HG03457 (cell line): ENCODE measurements around the gene APOBEC3C.
"Not testable (repeated sequence)": the region's sequence is repeated elsewhere in the genome, so short reads cannot be mapped to it uniquely, and the experiment has no call there.

ENCODE experiments used
- ATAC-seq: cut with Tn5 transposase; IDR thresholded peaks from one replicate; pipeline ENCODE4 v1.9.1; 2021; ENCODE audit warnings: moderate number of reproducible peaks; ENCODE audit not compliant: unreplicated experiment

APOBEC3C gene

GRCh38 chr22:39055658-39056057 is 41.6 kb downstream of the APOBEC3C start:
- ATAC-seq: no peak

GRCh38 chr22:39061290-39061689 is 47.2 kb downstream of the APOBEC3C start:
- ATAC-seq: not testable (repeated sequence)

- not testable (repeated sequence) for ATAC-seq
Measured at GRCh38 chr22:39061951-39062350, 47.9 kb downstream of the APOBEC3C start.

GRCh38 chr22:39063904-39064303 is 49.8 kb downstream of the APOBEC3C start:
- ATAC-seq: not testable (repeated sequence)

- not testable (repeated sequence) for ATAC-seq
Measured at GRCh38 chr22:39066442-39067276, 52.6 kb downstream of the APOBEC3C start.

GRCh38 chr22:39068033-39068785 is 54.2 kb downstream of the APOBEC3C start:
- no peak for ATAC-seq
